GM12874 (cell line): Measurements from ENCODE around the gene NSMF.

Experiments used
- CTCF ChIP-seq: IDR thresholded peaks from 2 replicates; pipeline ENCODE4 v1.5.1; 2011; ENCODE audit warnings: low read depth, mild to moderate bottlenecking, control low read depth, low read length, moderate library complexity; ENCODE audit not compliant: insufficient read depth

Gene NSMF

GRCh38 chr9:137484551-137485315 lies 25.6 kb upstream of the NSMF start:
- TF ChIP-seq CTCF = no peak

- TF ChIP-seq CTCF = no peak
Measured at GRCh38 chr9:137482094-137482781, 23.1 kb upstream of the NSMF start.

GRCh38 chr9:137480686-137481683 lies 21.9 kb upstream of the NSMF start:
- no peak for TF ChIP-seq CTCF

- no peak for TF ChIP-seq CTCF
Measured at GRCh38 chr9:137479892-137480685, 21.0 kb upstream of the NSMF start.

- TF ChIP-seq CTCF = no peak
Measured at GRCh38 chr9:137478962-137479861, 20.1 kb upstream of the NSMF start.

- TF ChIP-seq CTCF = no peak
Measured at GRCh38 chr9:137478613-137478961, 19.5 kb upstream of the NSMF start.
